OCI-LY1 (cell line): ENCODE measurements around the gene GARRE1.

Source experiments
- CTCF ChIP-seq: fragments of 200-600 bp; sonication (generic), shearing (Covaris generic); IDR thresholded peaks from 2 replicates; pipeline ENCODE4 v1.5.1; 2017; ENCODE audit warnings: mild to moderate bottlenecking, antibody characterized with exemption, low read length, moderate library complexity, mixed read lengths
- EZH2 ChIP-seq: fragments of 200-600 bp; sonication (generic), shearing (Covaris generic); IDR thresholded peaks from 2 replicates; pipeline ENCODE4 v1.8.0; 2017; ENCODE audit warnings: borderline replicate concordance, mixed run types, mild to moderate bottlenecking, antibody characterized with exemption, low read length, moderate library complexity, mixed read lengths

- TF ChIP-seq CTCF (no peak), EZH2 (no peak)
Observed at GRCh38 chr19:34288381-34288780, 34.0 kb downstream of the GARRE1 start.
